SW480 (cell line): ENCODE results near the gene AHR.
"Not testable (repeated sequence)": the region's sequence is repeated elsewhere in the genome, so short reads cannot be mapped to it uniquely, and the experiment has no call there.

Experiments
- DNase-seq: peaks from one replicate; pipeline ENCODE4 v3.0.0-alpha.2; 2016; ENCODE audit warnings: low spot score

The AHR gene

GRCh38 chr7:17339952-17340351, 41.5 kb downstream of the AHR start:
- DNase-seq, result no peak

GRCh38 chr7:17340655-17341054, 42.2 kb downstream of the AHR start:
- no peak for DNase-seq

- DNase-seq, result no peak
Measured at GRCh38 chr7:17342756-17343155, 44.3 kb downstream of the AHR start.

- DNase-seq, result no peak
Measured at GRCh38 chr7:17347401-17347800, 48.9 kb downstream of the AHR start.

- DNase-seq, result not testable (repeated sequence)
Measured at GRCh38 chr7:17348932-17349331, 50.5 kb downstream of the AHR start.

GRCh38 chr7:17350321-17350720, 51.9 kb downstream of the AHR start:
- DNase-seq, result not testable (repeated sequence)

GRCh38 chr7:17353650-17354419, 55.4 kb downstream of the AHR start:
- not testable (repeated sequence) for DNase-seq

- DNase-seq, result no peak
Measured at GRCh38 chr7:17354473-17354872, 56.0 kb downstream of the AHR start.

- no peak for DNase-seq
Measured at GRCh38 chr7:17355050-17355449, 56.6 kb downstream of the AHR start.

- no peak for DNase-seq
Measured at GRCh38 chr7:17357952-17358351, 59.5 kb downstream of the AHR start.

GRCh38 chr7:17359610-17360009, 61.2 kb downstream of the AHR start:
- no peak for DNase-seq

- DNase-seq, result no peak
Measured at GRCh38 chr7:17362439-17363105, 64.1 kb downstream of the AHR start.

- no peak for DNase-seq
Measured at GRCh38 chr7:17364671-17365070, 66.2 kb downstream of the AHR start.

- DNase-seq, result no peak
Measured at GRCh38 chr7:17365775-17366174, 67.3 kb downstream of the AHR start.

GRCh38 chr7:17367502-17367901, 69.0 kb downstream of the AHR start:
- DNase-seq, result no peak

GRCh38 chr7:17368856-17369524, 70.5 kb downstream of the AHR start:
- DNase-seq, result no peak

- no peak for DNase-seq
Measured at GRCh38 chr7:17369691-17370426, 71.4 kb downstream of the AHR start.

- DNase-seq, result no peak
Measured at GRCh38 chr7:17370901-17371585, 72.6 kb downstream of the AHR start.

GRCh38 chr7:17371671-17372524, 73.4 kb downstream of the AHR start:
- DNase-seq, result peak; percentile 66

GRCh38 chr7:17374157-17374556, 75.7 kb downstream of the AHR start:
- DNase-seq, result no peak

- no peak for DNase-seq
Measured at GRCh38 chr7:17374654-17375053, 76.2 kb downstream of the AHR start.
